Ramos (cell line): ENCODE results near the gene CADPS2.

Source experiments
- in situ Hi-C: fragments of 300-500 bp; cut with MboI; formaldehyde crosslinking; loops from one replicate; pipeline ENCODE4 v1.14.3; 2022; ENCODE audit warnings: low sequenced_read_pairs; ENCODE audit not compliant: unreplicated experiment

CADPS2 gene

GRCh38 chr7:122343601-122344302, 542.5 kb downstream of the CADPS2 start:
- in situ Hi-C loops = no loop called here

GRCh38 chr7:122340427-122340826, 545.8 kb downstream of the CADPS2 start:
- in situ Hi-C loops = no loop called here

GRCh38 chr7:122339145-122339904, 546.9 kb downstream of the CADPS2 start:
- in situ Hi-C loops = no loop called here

GRCh38 chr7:122337011-122337410, 549.2 kb downstream of the CADPS2 start:
- in situ Hi-C loops = no loop called here

GRCh38 chr7:122329145-122329802, 557.0 kb downstream of the CADPS2 start:
- in situ Hi-C loops = no loop called here

GRCh38 chr7:122327969-122328368, 558.3 kb downstream of the CADPS2 start:
- in situ Hi-C loops = no loop called here

- in situ Hi-C loops = no loop called here
Observed at GRCh38 chr7:122316467-122317388, 569.5 kb downstream of the CADPS2 start.

GRCh38 chr7:122315507-122316466, 570.5 kb downstream of the CADPS2 start:
- in situ Hi-C loops = no loop called here

GRCh38 chr7:122314284-122314683, 572.0 kb downstream of the CADPS2 start:
- in situ Hi-C loops = no loop called here

- in situ Hi-C loops = no loop called here
Observed at GRCh38 chr7:122312789-122313188, 573.5 kb downstream of the CADPS2 start.

GRCh38 chr7:122311734-122312450, 574.4 kb downstream of the CADPS2 start:
- in situ Hi-C loops = no loop called here

GRCh38 chr7:122311050-122311700, 575.1 kb downstream of the CADPS2 start:
- in situ Hi-C loops = no loop called here

- in situ Hi-C loops = no loop called here
Observed at GRCh38 chr7:122310119-122311021, 575.9 kb downstream of the CADPS2 start.

GRCh38 chr7:122309421-122309820, 576.8 kb downstream of the CADPS2 start:
- in situ Hi-C loops = no loop called here

GRCh38 chr7:122307228-122307621, 579.0 kb downstream of the CADPS2 start:
- in situ Hi-C loops = no loop called here

- in situ Hi-C loops = no loop called here
Observed at GRCh38 chr7:122306320-122307227, 579.7 kb downstream of the CADPS2 start.
